Measurements from ENCODE around the gene PRKG1.

- TF ChIP-seq MAX (IDR thresholded peaks at IDR 0.05) = no peak
- no peak for TF ChIP-seq CTCF (IDR thresholded peaks at IDR 0.05; ENCODE audit: low read depth, low read length, missing input control)
- TF ChIP-seq TAF1 (conservative IDR thresholded peaks at IDR 0.05) = no peak
Observed at GRCh38 chr10:52250510-52250909, 1176.2 kb downstream of the PRKG1 start.
